GM15510 (cell line): ENCODE measurements around the gene CCNT2.

Source experiments
- POLR2A ChIP-seq: IDR thresholded peaks from 3 replicates; pipeline ENCODE4 v1.6.1; 2011; ENCODE audit warnings: borderline replicate concordance; ENCODE audit not compliant: insufficient read length; ENCODE audit errors: extremely low read depth

CCNT2 gene

GRCh38 chr2:135004005-135004746 is 85.6 kb downstream of the CCNT2 start:
- TF ChIP-seq POLR2A, result no peak

- TF ChIP-seq POLR2A, result no peak
Measured at GRCh38 chr2:135005753-135006152, 87.1 kb downstream of the CCNT2 start.
